Parathyroid adenoma (tissue), 2 donors: ENCODE results near the gene RCVRN.

ENCODE experiments used
- H2AFZ ChIP-seq: fragments of 300-600 bp; sonication (generic); one replicate; pipeline ENCODE4 v1.7.0; 2017; ENCODE audit warnings: antibody characterized with exemption, mild to moderate bottlenecking
- H3K27ac ChIP-seq: fragments of 300-600 bp; sonication (generic); one replicate; pipeline ENCODE4 v1.7.0; 2017
- H3K27me3 ChIP-seq: fragments of 300-600 bp; sonication (generic); one replicate; pipeline ENCODE4 v1.7.0; 2017; ENCODE audit warnings: low read length; ENCODE audit not compliant: control insufficient read depth, insufficient read depth
- H3K36me3 ChIP-seq: fragments of 300-600 bp; sonication (generic); one replicate; pipeline ENCODE4 v1.7.0; 2017; ENCODE audit warnings: low read length; ENCODE audit not compliant: control insufficient read depth, insufficient read depth
- H3K4me1 ChIP-seq: fragments of 300-600 bp; sonication (generic); one replicate; pipeline ENCODE4 v1.7.0; 2017; ENCODE audit warnings: control low read depth
- H3K4me2 ChIP-seq: fragments of 300-600 bp; sonication (generic); one replicate; pipeline ENCODE4 v1.7.0; 2017; ENCODE audit warnings: low read length
- H3K4me3 ChIP-seq: fragments of 300-600 bp; sonication (generic); one replicate; pipeline ENCODE4 v1.7.0; 2017; ENCODE audit warnings: low read depth, low read length
- H3K79me2 ChIP-seq: fragments of 300-600 bp; sonication (generic); one replicate; pipeline ENCODE4 v1.7.0; 2017; ENCODE audit warnings: control low read depth
- H3K9ac ChIP-seq: fragments of 300-600 bp; sonication (generic); one replicate; pipeline ENCODE4 v1.7.0; 2017; ENCODE audit warnings: mild to moderate bottlenecking
- H3K9me3 ChIP-seq: fragments of 300-600 bp; sonication (generic); one replicate; pipeline ENCODE4 v1.7.0; 2017; ENCODE audit warnings: low read length; ENCODE audit not compliant: control insufficient read depth
- CTCF ChIP-seq: fragments of 300-600 bp; sonication (generic); IDR thresholded peaks from one replicate; pipeline ENCODE4 v1.7.0; 2017; ENCODE audit warnings: antibody characterized with exemption, mild to moderate bottlenecking
- donor health status: primary hyperparathyroidism.

RCVRN gene

GRCh38 chr17:9938764-9939163 lies 33.7 kb upstream of the RCVRN start:
- H3K9me3 ChIP-seq, result no peaks in the 10 kb centered on the region

GRCh38 chr17:9937901-9938300 lies 32.8 kb upstream of the RCVRN start:
- Histone ChIP-seq H3K4me2 (no peak overlapping the region), H3K27ac (no peak overlapping the region), H3K4me1 (no peaks in the 10 kb centered on the region), H2AFZ (no peak overlapping the region), H3K27me3 (no peaks in the 10 kb centered on the region), H3K79me2 (no peaks in the 10 kb centered on the region), H3K9me3 (no peaks in the 10 kb centered on the region), H3K9ac (no peak overlapping the region), H3K36me3 (no peaks in the 10 kb centered on the region), H3K4me3 (no peak overlapping the region)
- TF ChIP-seq CTCF, result no peak

More at GRCh38 chr17:9938764-9939163, 33.7 kb upstream of the RCVRN start:
- Histone ChIP-seq H3K4me2 (no peak overlapping the region), H2AFZ (no peak overlapping the region), H3K27me3 (no peaks in the 10 kb centered on the region), H3K36me3 (no peaks in the 10 kb centered on the region), H3K27ac (no peak overlapping the region), H3K4me1 (no peaks in the 10 kb centered on the region), H3K4me3 (no peak overlapping the region), H3K9ac (no peak overlapping the region), H3K79me2 (no peaks in the 10 kb centered on the region)
- no peak for TF ChIP-seq CTCF

- Histone ChIP-seq H3K79me2 (no peaks in the 10 kb centered on the region), H2AFZ (no peak overlapping the region), H3K9ac (no peak overlapping the region), H3K9me3 (no peaks in the 10 kb centered on the region), H3K27me3 (no peaks in the 10 kb centered on the region), H3K27ac (no peak overlapping the region), H3K4me2 (no peak overlapping the region), H3K36me3 (no peaks in the 10 kb centered on the region), H3K4me3 (no peak overlapping the region), H3K4me1 (no peaks in the 10 kb centered on the region)
- TF ChIP-seq CTCF, result no peak
Observed at GRCh38 chr17:9937241-9937761, 32.2 kb upstream of the RCVRN start.

- no peak overlapping the region for H3K9ac ChIP-seq
- no peak overlapping the region for H3K27ac ChIP-seq
- H3K36me3 ChIP-seq, result no peaks in the 10 kb centered on the region
- no peaks in the 10 kb centered on the region for H3K4me1 ChIP-seq
- H3K27me3 ChIP-seq, result no peaks in the 10 kb centered on the region
- H3K4me3 ChIP-seq, result no peak overlapping the region
- no peak for TF ChIP-seq CTCF
- H3K79me2 ChIP-seq, result no peaks in the 10 kb centered on the region
- H2AFZ ChIP-seq, result no peak overlapping the region
- H3K4me2 ChIP-seq, result no peak overlapping the region
- H3K9me3 ChIP-seq, result no peaks in the 10 kb centered on the region
Observed at GRCh38 chr17:9936095-9936494, 31.0 kb upstream of the RCVRN start.

GRCh38 chr17:9935408-9935807 lies 30.3 kb upstream of the RCVRN start:
- no peak overlapping the region for H3K27ac ChIP-seq
- no peaks in the 10 kb centered on the region for H3K36me3 ChIP-seq
- no peaks in the 10 kb centered on the region for H3K27me3 ChIP-seq
- no peaks in the 10 kb centered on the region for H3K4me1 ChIP-seq
- H2AFZ ChIP-seq, result no peak overlapping the region
- H3K4me3 ChIP-seq, result no peak overlapping the region
- no peak overlapping the region for H3K9ac ChIP-seq
- H3K9me3 ChIP-seq, result no peaks in the 10 kb centered on the region
- TF ChIP-seq CTCF, result no peak
- no peak overlapping the region for H3K4me2 ChIP-seq
- H3K79me2 ChIP-seq, result no peaks in the 10 kb centered on the region
